H9 (cell line): ENCODE data around the gene ZNF26. TPM values are rescaled to one million over a fixed set of nuclear protein-coding genes. Genes with fewer than 3 reads are reported as not detected.

Experiments used
- DNase-seq: peaks from one replicate; pipeline ENCODE4 v3.0.0-alpha.2; 2017
- H2AFZ ChIP-seq: one replicate; pipeline ENCODE4 v1.6.1; 2013; ENCODE audit warnings: mild to moderate bottlenecking, low read length, control low read depth, moderate library complexity
- H2AK5ac ChIP-seq: 2 replicates; pipeline ENCODE4 v1.6.1; 2013; ENCODE audit warnings: low read length, control low read depth, mixed read lengths; ENCODE audit not compliant: insufficient read length
- H2BK120ac ChIP-seq: one replicate; pipeline ENCODE4 v1.6.1; 2013; ENCODE audit warnings: low read depth, mild to moderate bottlenecking, low read length, control low read depth, inconsistent platforms; ENCODE audit not compliant: poor library complexity, severe bottlenecking
- H2BK12ac ChIP-seq: 2 replicates; pipeline ENCODE4 v1.6.1; 2013; ENCODE audit warnings: low read length, control low read depth, mixed read lengths, low read depth; ENCODE audit not compliant: insufficient read length
- H2BK15ac ChIP-seq: 2 replicates; pipeline ENCODE4 v1.6.1; 2013; ENCODE audit warnings: low read depth, low read length, control low read depth
- H2BK20ac ChIP-seq: one replicate; pipeline ENCODE4 v1.6.1; 2013; ENCODE audit warnings: low read depth, mild to moderate bottlenecking, low read length, control low read depth, inconsistent platforms; ENCODE audit not compliant: poor library complexity, severe bottlenecking
- H2BK5ac ChIP-seq: 2 replicates; pipeline ENCODE4 v1.6.1; 2013; ENCODE audit warnings: low read length, control low read depth, mixed read lengths; ENCODE audit not compliant: insufficient read length
- H3K14ac ChIP-seq: 2 replicates; pipeline ENCODE4 v1.6.1; 2013; ENCODE audit warnings: low read length, control low read depth; ENCODE audit not compliant: insufficient read depth
- H3K18ac ChIP-seq: 2 replicates; pipeline ENCODE4 v1.6.1; 2013; ENCODE audit warnings: low read depth, mild to moderate bottlenecking, mixed read lengths, low read length, control low read depth; ENCODE audit not compliant: insufficient read length
- H3K23ac ChIP-seq: 2 replicates; pipeline ENCODE4 v1.6.1; 2013; ENCODE audit warnings: low read length, control low read depth, mixed read lengths, low read depth; ENCODE audit not compliant: insufficient read length
- H3K23me2 ChIP-seq: 2 replicates; pipeline ENCODE4 v1.6.1; 2013; ENCODE audit warnings: low read depth, mild to moderate bottlenecking, mixed read lengths, low read length, control low read depth; ENCODE audit not compliant: insufficient read length, poor library complexity, severe bottlenecking
- H3K27ac ChIP-seq: 2 replicates; pipeline ENCODE4 v1.5.1; 2013; ENCODE audit warnings: low read length, control low read depth, mixed read lengths, low read depth; ENCODE audit not compliant: insufficient read length
- H3K27me3 ChIP-seq: 2 replicates; pipeline ENCODE4 v1.6.1; 2013; ENCODE audit warnings: low read length, control low read depth, inconsistent platforms; ENCODE audit not compliant: insufficient read depth
- H3K4ac ChIP-seq: 2 replicates; pipeline ENCODE4 v1.6.1; 2013; ENCODE audit warnings: low read depth, mild to moderate bottlenecking, control low read depth, inconsistent platforms, low read length, moderate library complexity
- H3K4me1 ChIP-seq: 2 replicates; pipeline ENCODE4 v1.6.1; 2013; ENCODE audit warnings: low read length, control low read depth, inconsistent platforms; ENCODE audit not compliant: insufficient read depth
- H3K4me2 ChIP-seq: 2 replicates; pipeline ENCODE4 v1.6.1; 2013; ENCODE audit warnings: low read length, control low read depth, mixed read lengths; ENCODE audit not compliant: insufficient read length, insufficient read depth
- H3K56ac ChIP-seq: 2 replicates; pipeline ENCODE4 v1.6.1; 2013; ENCODE audit warnings: low read depth, mild to moderate bottlenecking, mixed read lengths, low read length, control low read depth; ENCODE audit not compliant: insufficient read length
- H3K79me1 ChIP-seq: 2 replicates; pipeline ENCODE4 v1.6.1; 2013; ENCODE audit warnings: low read depth, mild to moderate bottlenecking, moderate library complexity, low read length, control low read depth, inconsistent platforms; ENCODE audit not compliant: insufficient read depth, poor library complexity, severe bottlenecking
- H3K79me2 ChIP-seq: 2 replicates; pipeline ENCODE4 v1.6.1; 2013; ENCODE audit warnings: low read length, control low read depth, inconsistent platforms; ENCODE audit not compliant: insufficient read depth
- H3K9ac ChIP-seq: 2 replicates; pipeline ENCODE4 v1.6.1; 2013; ENCODE audit warnings: low read length, control low read depth, mixed read lengths; ENCODE audit not compliant: insufficient read length; ENCODE audit errors: extremely low read depth
- H3K9me3 ChIP-seq: one replicate; pipeline ENCODE4 v1.6.1; 2013; ENCODE audit warnings: low read depth, low read length, inconsistent platforms; ENCODE audit not compliant: control insufficient read depth
- H3T11ph ChIP-seq: one replicate; pipeline ENCODE4 v1.6.1; 2013; ENCODE audit warnings: mild to moderate bottlenecking, low read length, control low read depth, inconsistent platforms
- H4K20me1 ChIP-seq: one replicate; pipeline ENCODE4 v1.6.1; 2013; ENCODE audit not compliant: control insufficient read depth, insufficient read length, insufficient read depth
- H4K5ac ChIP-seq: 2 replicates; pipeline ENCODE4 v1.6.1; 2013; ENCODE audit warnings: low read depth, mild to moderate bottlenecking, mixed read lengths, low read length, control low read depth; ENCODE audit not compliant: insufficient read length
- H4K8ac ChIP-seq: replicated peaks from 2 replicates; pipeline ENCODE4 v1.6.1; 2013; ENCODE audit warnings: low read length, control low read depth, mixed read lengths, low read depth; ENCODE audit not compliant: insufficient read length
- H4K91ac ChIP-seq: 2 replicates; pipeline ENCODE4 v1.6.1; 2013; ENCODE audit warnings: low read depth, mild to moderate bottlenecking, moderate library complexity, mixed read lengths, low read length, control low read depth; ENCODE audit not compliant: insufficient read length
- H3K27ac Mint-ChIP-seq, 3 experiments: 2 replicates in 2 of 3; 3 replicates in 1 of 3; pipeline ENCODE4 v1.8.0; 2020 to 2021; ENCODE audit warnings: mixed read lengths in 3 of 3, mild to moderate bottlenecking in 1 of 3, moderate library complexity in 1 of 3
- H3K27me3 Mint-ChIP-seq: 2 replicates; pipeline ENCODE4 v1.8.0; 2021; ENCODE audit warnings: low read depth, mild to moderate bottlenecking, moderate library complexity, mixed read lengths
- H3K36me3 Mint-ChIP-seq, 3 experiments: 2 replicates in 2 of 3; 3 replicates in 1 of 3; pipeline ENCODE4 v1.8.0; 2020 to 2021; ENCODE audit warnings: low read depth in 3 of 3, mixed read lengths in 3 of 3; ENCODE audit not compliant: insufficient read depth in 1 of 3
- H3K4me1 Mint-ChIP-seq, 2 experiments: 2 replicates each; pipeline ENCODE4 v1.8.0; 2020; ENCODE audit warnings: mixed read lengths in 2 of 2
- H3K4me3 Mint-ChIP-seq, 2 experiments: 2 replicates in 1 of 2; 3 replicates in 1 of 2; pipeline ENCODE4 v1.8.0; 2020 to 2021; ENCODE audit warnings: mild to moderate bottlenecking in 2 of 2, mixed read lengths in 2 of 2, moderate library complexity in 1 of 2
- H3K9me3 Mint-ChIP-seq, 2 experiments: 2 replicates in 1 of 2; 3 replicates in 1 of 2; pipeline ENCODE4 v1.8.0; 2020; ENCODE audit warnings: mild to moderate bottlenecking in 2 of 2, mixed read lengths in 2 of 2, moderate library complexity in 1 of 2
- CTCF ChIP-seq: fragments of 200-600 bp; sonication (generic); conservative IDR thresholded peaks from 3 replicates; pipeline ENCODE4 v1.8.0; 2021; ENCODE audit warnings: antibody characterized with exemption, mild to moderate bottlenecking
- WGBS: extraction: QIAGEN DNeasy Blood & Tissue Kit; methylation state at CpG from one replicate; pipeline ENCODE4 v1.1.7; 2013; ENCODE audit warnings: missing lambda C conversion rate, low lambda C conversion rate, mixed read lengths; ENCODE audit not compliant: insufficient read length; ENCODE audit errors: extremely low coverage; 5-methylcytosine and 5-hydroxymethylcytosine counted together
- total RNA-seq: library from RNA; stranded (reverse); gene quantifications from 2 replicates; pipeline ENCODE4 v1.2.1, GENCODE V29; 2021

Gene ZNF26
- total RNA-seq, 1 experiment from 2014 or later = 13.2 TPM

GRCh38 chr12:132954471-132955048 lies 31.6 kb upstream of the ZNF26 start:
- H4K91ac ChIP-seq = no peak overlapping the region
- H3K27me3 ChIP-seq = no peaks in the 10 kb centered on the region
- H3K14ac ChIP-seq = no peak overlapping the region
- H4K20me1 ChIP-seq = no peaks in the 10 kb centered on the region
- Mint-ChIP-seq H3K4me1 (peaks cover 11 to 12% of the 10 kb centered on the region in 2 experiments), H3K4me3 (peak overlapping the region; percentile 83 to 92), H3K36me3 (peaks cover 31 to 36% (median 35%) of the 10 kb centered on the region in 3 experiments), H3K9me3 (peaks cover 51 to 61% of the 10 kb centered on the region in 2 experiments), H3K27me3 (peaks cover 2% of the 10 kb centered on the region; the same call in 1 of the 2 replicates), H3K27ac (peak overlapping the region in 1 of 3 experiments; percentile 18; a peak in 1 of 7 replicates)
- no peak overlapping the region for H3K9ac ChIP-seq
- H3K23ac ChIP-seq = no peak overlapping the region
- H2BK20ac ChIP-seq = no peak overlapping the region
- peaks cover 2% of the 10 kb centered on the region for H3K23me2 ChIP-seq
- no peaks in the 10 kb centered on the region for H3K79me1 ChIP-seq
- H3K4me2 ChIP-seq = peak overlapping the region; percentile 71
- H4K8ac ChIP-seq = no peak overlapping the region
- H3K79me2 ChIP-seq = peaks cover 5% of the 10 kb centered on the region; the same call in 1 of the 2 replicates
- no CpG with 5 or more reads among the region's 14 CpGs for WGBS
- no peak overlapping the region for H2AK5ac ChIP-seq
- no peak overlapping the region for H3K27ac ChIP-seq
- no peak overlapping the region for H3T11ph ChIP-seq
- no peak overlapping the region for H3K4ac ChIP-seq
- peaks cover 25% of the 10 kb centered on the region for H3K9me3 ChIP-seq
- no peak overlapping the region for H2BK5ac ChIP-seq
- H2AFZ ChIP-seq = no peak overlapping the region
- H2BK120ac ChIP-seq = no peak overlapping the region
- no peaks in the 10 kb centered on the region for H3K4me1 ChIP-seq
- no peak for DNase-seq
- H3K56ac ChIP-seq = no peak overlapping the region
- no peak overlapping the region for H2BK15ac ChIP-seq
- TF ChIP-seq CTCF = no peak
- no peak overlapping the region for H2BK12ac ChIP-seq
- no peak overlapping the region for H3K18ac ChIP-seq
- no peak overlapping the region for H4K5ac ChIP-seq
